Stimulated activated effector memory CD8-positive, alpha-beta T cell treated with anti-CD3 and anti-CD28 coated beads, Interleukin-12 subunit alpha, Interleukin-12 subunit beta, amount 100 ng/mL, for 72 hours (primary cell): ENCODE results near the gene HYAL3.
A peak's percentile ranks its signal among the peaks of the same experiment; 100 is the strongest.
"Not testable (repeated sequence)": the region's sequence is repeated elsewhere in the genome, so short reads cannot be mapped to it uniquely, and the experiment has no call there.

Experiments
- ATAC-seq: fragments of 150-1000 bp; cut with Tn5 transposase; 2 replicates; pipeline ENCODE4 v1.10.0; 2021
- DNase-seq, 2 donors: peaks; one replicate each; pipeline ENCODE4 v3.0.0; 2021 to 2022; ENCODE audit warnings: low spot score in 2 of 2
- H3K27ac Mint-ChIP-seq: one replicate; pipeline ENCODE4 v1.8.0; 2022; ENCODE audit warnings: mild to moderate bottlenecking, mixed read lengths
- H3K36me3 Mint-ChIP-seq: one replicate; pipeline ENCODE4 v1.8.0; 2022; ENCODE audit warnings: mild to moderate bottlenecking, mixed read lengths
- H3K4me1 Mint-ChIP-seq: one replicate; pipeline ENCODE4 v1.8.0; 2022; ENCODE audit warnings: mixed read lengths
- H3K4me3 Mint-ChIP-seq: one replicate; pipeline ENCODE4 v1.8.0; 2022; ENCODE audit warnings: mild to moderate bottlenecking, mixed read lengths
- H3K9me3 Mint-ChIP-seq: one replicate; pipeline ENCODE4 v1.8.0; 2022; ENCODE audit warnings: mixed read lengths

HYAL3 gene

GRCh38 chr3:50293079-50293801 is 6.0 kb downstream of the HYAL3 start:
- H3K4me3 Mint-ChIP-seq, result peak overlapping the region; percentile 88
- H3K4me1 Mint-ChIP-seq, result peaks cover 38% of the 10 kb centered on the region
- H3K27ac Mint-ChIP-seq, result peak overlapping the region; percentile 98
- no peaks in the 10 kb centered on the region for H3K9me3 Mint-ChIP-seq
- DNase-seq (no peak), ATAC-seq (no peak)
- peaks cover 39% of the 10 kb centered on the region for H3K36me3 Mint-ChIP-seq

DNA sequence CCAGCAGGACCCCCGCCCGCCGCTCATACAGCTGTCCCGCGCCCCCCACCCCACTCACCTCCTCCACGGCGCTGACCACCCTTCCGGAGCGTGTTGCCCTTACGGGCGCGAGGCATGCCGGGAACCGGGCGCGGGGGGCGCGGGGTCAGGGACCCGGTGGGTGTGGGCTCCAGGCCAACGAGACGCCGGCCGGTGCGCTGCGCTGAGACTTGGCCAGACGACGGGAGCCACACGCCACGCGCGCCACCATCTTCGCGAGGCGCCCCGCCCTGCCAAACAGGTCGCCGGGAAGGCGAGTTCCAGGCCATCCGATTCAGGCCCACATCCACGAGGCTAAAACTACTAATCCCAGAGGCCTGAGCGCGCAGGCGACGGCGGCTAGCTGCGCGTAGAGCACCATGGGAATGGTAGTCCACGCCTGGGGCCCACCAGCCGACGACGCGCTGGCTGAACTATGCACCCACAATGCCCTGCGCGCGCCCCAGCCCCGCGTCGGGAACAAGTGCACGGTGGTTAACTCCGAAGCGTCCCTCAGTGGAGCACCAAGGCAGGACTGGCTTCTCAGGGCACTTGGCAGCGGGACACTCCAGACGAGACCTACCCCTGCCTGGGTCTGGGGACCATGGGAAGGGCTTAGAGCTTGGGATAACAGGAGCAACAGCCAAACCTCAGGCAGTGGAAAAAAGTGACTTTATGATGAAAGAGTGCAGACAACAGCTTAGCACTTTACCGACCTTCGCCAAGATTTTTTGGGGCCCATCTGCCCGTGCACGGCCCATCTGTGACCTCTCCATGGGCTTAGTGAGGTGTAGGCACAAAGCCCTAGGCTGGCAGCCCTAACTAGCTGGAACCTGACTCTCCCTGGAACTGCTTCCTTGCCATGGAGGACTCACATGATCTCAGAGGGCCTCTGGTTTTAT is 6.8 kb downstream of the HYAL3 start, which contains the start of gene IFRD2:
Gene IFRD2 (minus strand): TSS at position 271 of the 920 bp plus-strand sequence. CDS start 155 bp downstream, at position 116.
- Mint-ChIP-seq H3K36me3 (peaks cover 47% of the 10 kb centered on the region), H3K4me1 (peaks cover 30% of the 10 kb centered on the region), H3K4me3 (peak within 1 kb of the TSS; percentile 88), H3K9me3 (no peaks in the 10 kb centered on the region), H3K27ac (peak within 1 kb of the TSS; percentile 98)
- DNase-seq, result peak; percentile 82 to 93
- ATAC-seq, result peak; percentile 98

DNA sequence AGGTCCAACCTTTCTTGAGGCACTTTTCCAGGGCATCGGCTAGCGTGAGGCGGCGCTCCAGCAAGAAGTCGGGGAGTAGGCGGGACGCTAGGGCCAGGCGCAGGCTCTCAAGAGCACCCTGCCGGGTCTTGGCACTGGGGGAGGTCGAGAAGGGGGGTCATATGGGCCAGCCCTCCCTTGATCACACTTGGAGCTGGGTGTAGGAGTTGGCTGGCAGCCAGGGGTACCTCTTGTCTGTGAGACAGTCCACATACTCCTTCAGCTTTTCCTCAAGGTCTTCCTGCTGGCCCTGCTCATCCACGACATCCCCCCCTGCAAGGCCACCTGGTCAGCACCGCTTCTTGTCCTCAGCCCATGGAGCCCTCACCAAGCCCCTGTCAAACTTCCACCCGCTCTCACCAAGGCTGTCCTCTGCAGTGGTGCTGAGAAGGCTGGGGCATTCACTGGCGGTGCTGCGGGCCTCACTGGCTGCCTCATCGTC is 9.0 kb downstream of the HYAL3 start:
- DNase-seq, result no peak
- peaks cover 23% of the 10 kb centered on the region for H3K4me1 Mint-ChIP-seq
- ATAC-seq, result no peak

DNA sequence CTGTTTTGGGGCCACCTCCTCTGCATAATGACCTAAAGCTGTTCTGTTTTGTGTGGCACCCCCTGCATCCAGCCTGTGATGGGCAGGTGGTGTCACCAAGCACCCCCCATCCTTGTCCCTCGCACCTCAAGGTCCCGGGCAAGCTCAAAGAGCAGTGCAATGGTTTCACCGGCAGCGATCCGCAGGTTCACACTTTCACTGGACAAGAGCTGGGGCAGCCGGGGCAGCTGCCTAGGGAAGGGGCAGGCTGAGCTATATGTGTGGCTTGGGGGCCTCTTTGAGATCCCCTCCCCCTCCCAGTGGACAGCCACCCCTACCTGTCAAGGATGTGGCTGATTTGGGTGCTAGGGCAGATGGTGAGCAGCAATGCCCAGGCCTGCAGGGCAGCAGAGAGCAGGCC is 10.1 kb downstream of the HYAL3 start:
- Mint-ChIP-seq H3K9me3 (no peaks in the 10 kb centered on the region), H3K4me1 (peaks cover 23% of the 10 kb centered on the region), H3K4me3 (no peak overlapping the region), H3K27ac (no peak overlapping the region), H3K36me3 (peaks cover 57% of the 10 kb centered on the region)
- ATAC-seq (no peak), DNase-seq (no peak)

More for the DNA sequence above, 9.0 kb downstream of the HYAL3 start:
- Mint-ChIP-seq H3K4me3 (peak overlapping the region; percentile 88), H3K9me3 (no peaks in the 10 kb centered on the region), H3K27ac (no peak overlapping the region), H3K36me3 (peaks cover 57% of the 10 kb centered on the region)

- no peak for DNase-seq
- ATAC-seq, result no peak
- no peak overlapping the region for H3K4me3 Mint-ChIP-seq
- peaks cover 23% of the 10 kb centered on the region for H3K4me1 Mint-ChIP-seq
- H3K9me3 Mint-ChIP-seq, result no peaks in the 10 kb centered on the region
- H3K27ac Mint-ChIP-seq, result no peak overlapping the region
- peaks cover 57% of the 10 kb centered on the region for H3K36me3 Mint-ChIP-seq
Measured at GRCh38 chr3:50288387-50289007, 10.7 kb downstream of the HYAL3 start.

DNA sequence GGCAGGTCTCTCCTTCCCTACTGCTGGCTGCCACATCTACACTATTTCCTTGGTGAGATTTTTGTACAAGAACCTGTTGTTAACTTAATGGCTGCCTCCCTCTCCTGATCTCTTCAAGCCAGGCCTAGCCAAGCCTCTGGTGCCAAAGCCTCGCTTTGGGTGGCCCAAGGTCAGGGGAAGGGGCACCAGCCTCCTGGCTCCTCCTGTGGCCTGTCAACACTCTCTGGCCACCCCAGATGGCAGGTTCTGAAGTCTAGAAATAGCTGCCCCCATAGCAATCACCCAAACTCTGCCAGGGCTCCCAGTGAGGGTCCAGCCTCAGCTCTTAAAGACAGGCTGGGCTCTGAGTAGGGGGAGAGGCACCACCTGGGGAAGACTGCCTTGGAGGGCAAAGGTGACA is 11.9 kb downstream of the HYAL3 start:
- H3K4me3 Mint-ChIP-seq, result no peak overlapping the region

GRCh38 chr3:50286322-50287227 is 12.6 kb downstream of the HYAL3 start:
- H3K36me3 Mint-ChIP-seq, result peaks cover 46% of the 10 kb centered on the region
- no peak overlapping the region for H3K4me3 Mint-ChIP-seq
- no peaks in the 10 kb centered on the region for H3K9me3 Mint-ChIP-seq
- peak overlapping the region; percentile 74 for H3K27ac Mint-ChIP-seq
- peak; percentile 12 for ATAC-seq
- peaks cover 12% of the 10 kb centered on the region for H3K4me1 Mint-ChIP-seq
- no peak for DNase-seq

More for the DNA sequence above, 11.9 kb downstream of the HYAL3 start:
- no peaks in the 10 kb centered on the region for H3K9me3 Mint-ChIP-seq
- peaks cover 52% of the 10 kb centered on the region for H3K36me3 Mint-ChIP-seq
- peak overlapping the region; percentile 74 for H3K27ac Mint-ChIP-seq
- DNase-seq (no peak), ATAC-seq (no peak)
- peaks cover 14% of the 10 kb centered on the region for H3K4me1 Mint-ChIP-seq

- DNase-seq, H3K4me3 Mint-ChIP-seq, ATAC-seq, H3K9me3 Mint-ChIP-seq, H3K27ac Mint-ChIP-seq, H3K4me1 Mint-ChIP-seq: not testable (repeated sequence)
- peaks cover 27% of the 10 kb centered on the region for H3K36me3 Mint-ChIP-seq
Measured at GRCh38 chr3:50284121-50284520, 15.1 kb downstream of the HYAL3 start.

DNA sequence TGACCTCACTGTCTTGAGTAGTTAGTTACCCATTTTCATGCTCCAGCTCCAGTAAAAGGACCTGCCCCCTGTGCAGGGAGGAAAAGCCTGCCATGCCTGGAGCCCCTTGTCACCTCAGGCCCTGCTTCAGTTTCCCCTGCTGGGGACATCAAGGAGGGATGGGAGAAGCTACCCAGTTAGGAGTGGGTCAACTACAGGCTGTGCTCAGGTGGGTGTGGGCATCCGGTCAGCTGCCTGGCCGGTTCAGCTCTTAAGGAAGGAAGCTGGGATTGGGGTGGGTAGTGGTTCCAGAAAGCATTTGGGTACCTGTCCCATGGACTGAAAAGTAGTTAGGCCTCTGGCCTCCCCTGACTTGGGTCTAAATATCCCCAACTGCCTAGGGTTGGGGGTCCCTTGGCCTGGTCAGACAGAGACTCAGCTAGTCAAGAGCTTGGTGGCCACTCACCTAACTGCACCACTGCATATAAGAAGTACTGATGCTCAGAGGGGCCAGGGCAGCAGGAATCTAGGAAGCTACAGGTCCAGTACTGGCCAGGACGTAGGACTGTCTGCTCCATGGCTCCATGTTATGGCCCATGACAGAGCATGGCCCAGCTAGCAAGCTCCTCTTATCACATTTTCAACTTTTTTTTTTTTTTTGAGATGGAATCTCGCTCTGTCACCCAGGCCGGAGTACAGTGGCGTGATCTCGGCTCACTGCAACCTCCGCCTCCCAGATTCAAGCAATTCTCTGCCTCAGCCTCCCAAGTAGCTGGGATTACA is 19.8 kb downstream of the HYAL3 start:
- no peak for DNase-seq
- no peak for ATAC-seq
- peaks cover 18% of the 10 kb centered on the region for H3K4me1 Mint-ChIP-seq
- H3K4me3 Mint-ChIP-seq, result no peak overlapping the region
- H3K9me3 Mint-ChIP-seq, result no peaks in the 10 kb centered on the region
- H3K36me3 Mint-ChIP-seq, result peaks cover under 1% of the 10 kb centered on the region
- H3K27ac Mint-ChIP-seq, result peak overlapping the region; percentile 18

- H3K36me3 Mint-ChIP-seq, result peaks cover 6% of the 10 kb centered on the region
- H3K27ac Mint-ChIP-seq, result peak within 1 kb of the TSS; percentile 18
- peaks cover 24% of the 10 kb centered on the region for H3K4me1 Mint-ChIP-seq
- no peaks in the 10 kb centered on the region for H3K9me3 Mint-ChIP-seq
- no peak for DNase-seq
- H3K4me3 Mint-ChIP-seq, result no peak within 1 kb of the TSS
- no peak for ATAC-seq
Measured at GRCh38 chr3:50278880-50279224, 20.4 kb downstream of the HYAL3 start, which contains the start of gene LSMEM2. Gene LSMEM2, plus strand, starts transcription at chr3:50279087. Its CDS starts 27 bp downstream, at chr3:50279114.

DNA sequence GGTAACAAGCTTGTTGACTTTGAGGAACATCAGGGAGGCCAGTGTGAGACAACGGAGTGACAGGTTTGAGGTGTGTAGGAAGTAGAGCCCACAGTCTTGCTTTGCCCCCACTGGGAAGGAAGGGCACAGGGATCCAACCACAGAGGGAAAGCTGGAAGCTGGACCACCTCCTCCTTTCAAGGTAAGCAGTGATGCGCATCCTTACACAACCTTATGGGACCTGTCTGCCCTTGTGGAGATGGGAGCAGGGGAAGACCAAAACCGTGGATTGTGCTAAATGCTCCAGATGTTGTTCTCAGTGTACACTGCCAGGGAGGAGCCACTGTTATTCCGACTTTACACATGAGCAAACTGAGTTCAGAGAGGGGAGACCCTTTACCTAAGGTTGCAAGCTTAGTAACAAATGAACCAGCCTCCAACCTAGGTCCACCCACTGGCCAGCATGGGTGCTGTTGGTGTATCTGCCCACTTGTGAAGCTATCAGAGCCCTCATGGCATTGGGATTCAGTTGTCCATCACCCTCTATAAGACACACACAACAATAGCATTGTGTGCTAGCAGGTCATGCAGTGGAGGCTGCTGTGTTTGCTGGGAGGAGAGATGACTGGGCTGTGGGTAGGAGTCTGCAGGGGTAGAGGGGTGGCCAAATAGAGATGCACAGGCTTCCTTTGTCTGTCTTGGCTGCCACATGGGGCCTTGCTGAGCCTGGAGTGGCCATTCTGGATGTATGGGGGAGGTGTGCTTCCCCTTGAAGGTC is 20.9 kb downstream of the HYAL3 start:
- Mint-ChIP-seq H3K9me3 (no peaks in the 10 kb centered on the region), H3K4me1 (peaks cover 26% of the 10 kb centered on the region), H3K27ac (peak overlapping the region; percentile 18), H3K4me3 (no peak overlapping the region), H3K36me3 (peaks cover 6% of the 10 kb centered on the region)
- no peak for ATAC-seq
- DNase-seq, result no peak

DNA sequence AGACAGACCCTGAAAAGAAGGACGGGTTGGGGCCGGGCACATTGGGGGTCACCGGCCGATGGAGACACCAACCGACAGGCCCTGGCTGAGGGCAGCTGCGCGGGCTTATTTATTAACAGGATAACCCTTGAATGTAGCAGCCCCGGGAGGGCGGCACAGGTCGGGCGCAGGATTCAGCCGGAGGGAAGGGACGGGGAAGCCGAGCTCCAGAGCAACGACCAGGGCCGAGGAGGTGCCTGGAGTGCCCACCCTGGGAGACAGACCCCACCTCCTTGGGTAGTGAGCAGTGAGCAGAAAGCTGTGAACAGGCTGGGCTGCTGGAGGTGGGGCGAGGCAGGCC is 22.5 kb downstream of the HYAL3 start:
- DNase-seq (no peak), ATAC-seq (no peak)
- H3K36me3 Mint-ChIP-seq, result peaks cover 6% of the 10 kb centered on the region
- no peak overlapping the region for H3K27ac Mint-ChIP-seq
- H3K4me3 Mint-ChIP-seq, result no peak overlapping the region
- peaks cover 34% of the 10 kb centered on the region for H3K4me1 Mint-ChIP-seq
- H3K9me3 Mint-ChIP-seq, result no peaks in the 10 kb centered on the region

DNA sequence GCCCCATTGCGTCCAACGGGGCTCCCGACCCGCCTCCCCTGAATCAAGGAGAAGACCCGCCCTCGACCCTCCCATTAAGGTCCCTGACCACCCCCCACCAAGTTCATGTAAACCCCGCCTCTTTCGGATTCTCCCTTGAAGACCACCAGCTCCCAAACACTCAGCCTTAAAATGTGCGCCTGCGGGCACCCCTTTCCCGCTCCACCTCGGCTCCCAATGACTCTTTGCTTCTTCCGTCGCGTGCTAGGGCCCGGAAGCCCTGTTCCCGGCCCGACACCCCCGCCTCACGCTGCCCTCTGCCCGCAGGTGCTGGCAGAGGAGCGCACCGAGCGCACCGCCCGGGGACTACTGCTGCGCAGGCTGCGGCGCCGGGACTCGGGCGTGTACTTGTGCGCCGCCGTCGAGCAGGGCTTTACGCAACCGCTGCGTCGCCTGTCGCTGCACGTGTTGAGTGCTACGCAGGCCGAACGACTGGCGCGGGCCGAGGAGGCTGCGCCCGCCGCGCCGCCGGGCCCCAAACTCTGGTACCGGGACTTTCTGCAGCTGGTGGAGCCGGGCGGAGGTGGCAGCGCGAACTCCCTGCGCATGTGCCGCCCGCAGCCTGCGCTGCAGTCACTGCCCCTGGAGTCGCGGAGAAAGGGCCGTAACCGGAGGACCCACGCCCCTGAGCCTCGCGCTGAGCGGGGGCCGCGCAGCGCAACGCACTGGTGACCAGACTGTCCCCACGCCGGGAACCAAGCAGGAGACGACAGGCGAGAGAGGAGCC is 23.0 kb downstream of the HYAL3 start:
- H3K27ac Mint-ChIP-seq, result no peak overlapping the region
- H3K36me3 Mint-ChIP-seq, result peaks cover 6% of the 10 kb centered on the region
- H3K4me3 Mint-ChIP-seq, result peak overlapping the region; percentile 83
- peaks cover 38% of the 10 kb centered on the region for H3K4me1 Mint-ChIP-seq
- no peaks in the 10 kb centered on the region for H3K9me3 Mint-ChIP-seq
- ATAC-seq, result no peak
- DNase-seq, result no peak
